ENCODE data around the gene LEF1.

LEF1 gene

DNA sequence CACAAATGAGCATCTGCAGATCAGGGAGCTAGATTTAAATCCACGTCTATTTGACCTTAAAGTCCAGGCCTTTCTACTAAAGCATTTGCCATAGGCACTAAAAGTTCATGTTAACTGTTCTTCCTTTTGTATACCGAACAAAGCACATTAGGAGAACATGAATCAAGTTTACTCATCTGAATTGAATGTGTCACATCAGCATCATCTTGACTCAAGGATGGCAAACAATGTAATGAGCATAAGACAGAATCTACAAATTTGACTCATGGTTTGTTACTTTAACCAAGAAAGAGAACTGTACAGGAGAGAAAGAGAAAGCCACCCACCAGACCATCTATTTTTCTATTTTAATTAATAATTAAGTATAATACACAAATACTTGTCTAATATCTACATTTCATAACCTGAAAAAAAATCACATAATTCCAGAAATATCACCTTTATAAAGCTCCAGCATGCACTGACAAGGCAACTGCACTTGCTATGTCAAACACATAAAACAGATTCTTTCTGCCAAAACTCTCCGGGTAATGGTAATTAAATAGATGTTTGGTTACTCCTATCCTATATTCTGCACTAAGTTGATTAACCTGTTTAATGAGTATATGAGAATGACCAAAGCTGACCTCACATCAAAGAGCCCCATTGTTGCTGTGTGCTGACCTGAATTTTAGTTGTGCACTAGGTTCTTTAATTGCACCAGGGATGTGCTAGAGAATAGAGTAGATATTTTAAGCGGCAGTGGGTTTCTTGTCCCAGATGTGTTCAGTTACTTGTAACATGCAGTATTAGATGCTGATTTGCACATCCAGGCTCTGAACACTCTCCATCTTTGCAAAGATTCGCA, 42.5 kb upstream of the LEF1 start:
- ChIA-PET POLR2A (no interaction called here), CTCF (no interaction called here)
- DNase-seq (ENCODE audit: extremely low spot score) = no peak
- TF ChIP-seq FOXA1 (IDR thresholded peaks at IDR 0.05) (no peak), FOXM1 (IDR thresholded peaks at IDR 0.05; ENCODE audit: borderline replicate concordance) (no peak)
- TF ChIP-seq, protein P1, sequence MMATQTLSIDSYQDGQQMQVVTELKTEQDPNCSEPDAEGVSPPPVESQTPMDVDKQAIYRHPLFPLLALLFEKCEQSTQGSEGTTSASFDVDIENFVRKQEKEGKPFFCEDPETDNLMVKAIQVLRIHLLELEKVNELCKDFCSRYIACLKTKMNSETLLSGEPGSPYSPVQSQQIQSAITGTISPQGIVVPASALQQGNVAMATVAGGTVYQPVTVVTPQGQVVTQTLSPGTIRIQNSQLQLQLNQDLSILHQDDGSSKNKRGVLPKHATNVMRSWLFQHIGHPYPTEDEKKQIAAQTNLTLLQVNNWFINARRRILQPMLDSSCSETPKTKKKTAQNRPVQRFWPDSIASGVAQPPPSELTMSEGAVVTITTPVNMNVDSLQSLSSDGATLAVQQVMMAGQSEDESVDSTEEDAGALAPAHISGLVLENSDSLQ (IDR thresholded peaks at IDR 0.05) = no peak

DNA sequence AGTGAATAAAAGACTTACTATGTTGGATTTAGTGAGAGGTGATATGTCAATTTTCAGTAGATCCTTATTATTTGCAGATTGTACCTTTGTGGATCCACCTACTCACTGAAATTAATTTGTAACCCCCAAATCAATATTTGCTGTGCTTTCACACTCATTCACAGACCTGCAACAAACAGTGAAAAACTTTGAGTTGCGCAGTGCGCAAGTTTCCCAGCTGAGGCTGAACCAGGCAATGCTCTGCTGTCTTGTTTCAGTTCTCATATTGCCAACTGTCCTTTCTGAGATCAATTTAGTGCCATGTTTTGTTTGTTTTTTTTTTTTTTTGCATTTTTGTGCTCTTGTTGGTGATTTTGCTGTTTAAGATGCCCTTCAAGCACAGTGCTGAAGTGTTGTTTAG, 40.8 kb upstream of the LEF1 start:
- no peak for TF ChIP-seq LEF1 (IDR thresholded peaks at IDR 0.05; ENCODE audit: borderline replicate concordance)
- TF ChIP-seq ELF4 (IDR thresholded peaks at IDR 0.05) = no peak
- TF ChIP-seq BHLHE40 (IDR thresholded peaks at IDR 0.05; ENCODE audit: borderline replicate concordance) = no peak
- TF ChIP-seq HDGF (IDR thresholded peaks at IDR 0.05; ENCODE audit: borderline replicate concordance) = no peak
- no peak for TF ChIP-seq FOXK2 (IDR thresholded peaks at IDR 0.05)
- no peak for TF ChIP-seq ARNT (IDR thresholded peaks at IDR 0.05)
- no peak for TF ChIP-seq SP1 (IDR thresholded peaks at IDR 0.05)
- TF ChIP-seq CTBP1 (IDR thresholded peaks at IDR 0.05; ENCODE audit: borderline replicate concordance) = no peak
- TF ChIP-seq ZNF384 (IDR thresholded peaks at IDR 0.05) = no peak
- no peak for TF ChIP-seq TARDBP (IDR thresholded peaks at IDR 0.05)
- TF ChIP-seq FOXA1 (IDR thresholded peaks at IDR 0.05) = no peak
- TF ChIP-seq, protein P1 (IDR thresholded peaks at IDR 0.05) = no peak
- TF ChIP-seq L3MBTL2 (conservative IDR thresholded peaks at IDR 0.05) = no peak
- no peak for TF ChIP-seq FOXM1 (IDR thresholded peaks at IDR 0.05; ENCODE audit: borderline replicate concordance)
- no peak for TF ChIP-seq SUZ12 (IDR thresholded peaks at IDR 0.05)
- no peak for TF ChIP-seq NFRKB (IDR thresholded peaks at IDR 0.05)
- ChIA-PET CTCF (no interaction called here), POLR2A (no interaction called here)
- no peak for DNase-seq (ENCODE audit: extremely low spot score)

DNA sequence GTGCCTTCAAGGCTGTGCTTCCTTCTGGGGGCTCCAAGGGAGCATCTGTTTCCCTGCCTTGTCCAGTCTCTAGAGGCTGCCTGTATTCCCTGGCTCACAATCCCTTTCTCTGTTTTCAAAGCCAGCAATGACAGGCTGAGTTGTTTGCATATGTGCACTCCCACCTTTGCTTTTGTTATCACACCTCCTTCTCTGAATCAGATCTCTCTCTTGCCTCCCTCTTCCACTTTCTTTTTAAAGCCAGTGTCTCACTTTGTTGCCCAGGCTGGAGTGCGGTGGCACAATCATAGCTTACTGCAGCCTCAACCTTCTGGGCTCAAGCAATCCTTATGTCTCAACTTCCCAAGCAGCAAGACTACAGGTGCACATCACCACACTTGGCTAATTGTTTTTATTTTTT, 37.1 kb upstream of the LEF1 start:
- TF ChIP-seq, protein P1 (IDR thresholded peaks at IDR 0.05) = no peak
- no peak for TF ChIP-seq HDGF (IDR thresholded peaks at IDR 0.05; ENCODE audit: borderline replicate concordance)
- TF ChIP-seq FOXK2 (IDR thresholded peaks at IDR 0.05) = no peak
- TF ChIP-seq NFRKB (IDR thresholded peaks at IDR 0.05) = no peak
- no peak for TF ChIP-seq TARDBP (IDR thresholded peaks at IDR 0.05)
- no peak for TF ChIP-seq L3MBTL2 (conservative IDR thresholded peaks at IDR 0.05)
- no peak for TF ChIP-seq FOXM1 (IDR thresholded peaks at IDR 0.05; ENCODE audit: borderline replicate concordance)
- TF ChIP-seq ZNF384 (IDR thresholded peaks at IDR 0.05) = no peak
- TF ChIP-seq LEF1 (IDR thresholded peaks at IDR 0.05; ENCODE audit: borderline replicate concordance) = no peak
- TF ChIP-seq SUZ12 (IDR thresholded peaks at IDR 0.05) = no peak
- TF ChIP-seq SP1 (IDR thresholded peaks at IDR 0.05) = no peak
- TF ChIP-seq BHLHE40 (IDR thresholded peaks at IDR 0.05; ENCODE audit: borderline replicate concordance) = no peak
- no peak for TF ChIP-seq ARNT (IDR thresholded peaks at IDR 0.05)
- ChIA-PET CTCF (no interaction called here), POLR2A (no interaction called here)
- no peak for DNase-seq (ENCODE audit: extremely low spot score)

DNA sequence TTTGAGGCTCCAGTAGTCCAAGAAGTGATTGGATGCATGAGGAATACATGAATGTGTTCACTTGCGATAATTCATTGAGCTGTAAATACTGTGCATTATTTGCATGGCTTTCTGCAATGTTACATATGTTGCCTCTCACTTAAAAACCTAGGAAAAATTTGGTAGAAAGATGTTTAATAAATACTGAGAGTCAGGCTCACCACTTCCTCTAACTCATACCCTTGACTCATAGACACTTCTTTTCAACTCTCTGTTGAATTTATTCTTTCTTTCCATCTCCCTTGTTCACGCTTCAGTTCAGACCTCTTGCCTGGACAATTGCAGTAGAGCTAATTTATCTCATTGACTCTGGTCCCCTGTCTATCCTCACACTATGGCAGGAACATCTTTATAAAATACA, 35.8 kb upstream of the LEF1 start:
- TF ChIP-seq FOXM1 (IDR thresholded peaks at IDR 0.05; ENCODE audit: borderline replicate concordance) (no peak), ZNF384 (IDR thresholded peaks at IDR 0.05) (no peak), TARDBP (IDR thresholded peaks at IDR 0.05) (no peak), HDGF (IDR thresholded peaks at IDR 0.05; ENCODE audit: borderline replicate concordance) (no peak), BHLHE40 (IDR thresholded peaks at IDR 0.05; ENCODE audit: borderline replicate concordance) (no peak), NFRKB (IDR thresholded peaks at IDR 0.05) (no peak)
- POLR2A ChIA-PET = no interaction called here
- CTCF ChIA-PET = no interaction called here
- no peak for DNase-seq (ENCODE audit: extremely low spot score)

DNA sequence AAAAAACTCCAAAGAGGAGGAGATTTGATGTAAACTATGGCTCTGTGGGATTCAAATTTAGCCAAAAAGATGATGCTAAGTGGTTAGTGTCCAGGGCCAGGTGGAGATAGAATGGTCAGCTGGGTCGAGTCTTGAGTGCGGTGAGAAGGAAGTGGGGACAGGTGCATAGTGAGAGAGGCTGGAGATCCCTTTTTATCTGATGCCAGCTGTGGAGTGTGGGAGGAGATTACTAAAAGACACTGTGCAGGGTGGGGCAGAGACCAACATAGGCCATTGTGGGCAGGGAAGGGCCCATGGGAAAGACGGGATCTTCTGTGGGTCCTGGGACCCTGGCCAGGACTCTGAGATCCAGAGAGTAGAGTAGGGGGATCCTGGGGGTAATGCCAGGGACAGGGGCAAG, 34.6 kb upstream of the LEF1 start:
- ChIA-PET CTCF (interaction anchor here (0.6 kb wide), 1 partner anchor 757 kb away, joined by 3 read pairs; no protein-coding TSS in a partner anchor), POLR2A (no interaction called here)
- DNase-seq (ENCODE audit: extremely low spot score) = no peak
- no peak for TF ChIP-seq HDGF (IDR thresholded peaks at IDR 0.05; ENCODE audit: borderline replicate concordance)
- TF ChIP-seq ZNF384 (IDR thresholded peaks at IDR 0.05) = no peak
- TF ChIP-seq LEF1 (IDR thresholded peaks at IDR 0.05; ENCODE audit: borderline replicate concordance) = no peak
- no peak for TF ChIP-seq ELF4 (IDR thresholded peaks at IDR 0.05)
- no peak for TF ChIP-seq ARNT (IDR thresholded peaks at IDR 0.05)

DNA sequence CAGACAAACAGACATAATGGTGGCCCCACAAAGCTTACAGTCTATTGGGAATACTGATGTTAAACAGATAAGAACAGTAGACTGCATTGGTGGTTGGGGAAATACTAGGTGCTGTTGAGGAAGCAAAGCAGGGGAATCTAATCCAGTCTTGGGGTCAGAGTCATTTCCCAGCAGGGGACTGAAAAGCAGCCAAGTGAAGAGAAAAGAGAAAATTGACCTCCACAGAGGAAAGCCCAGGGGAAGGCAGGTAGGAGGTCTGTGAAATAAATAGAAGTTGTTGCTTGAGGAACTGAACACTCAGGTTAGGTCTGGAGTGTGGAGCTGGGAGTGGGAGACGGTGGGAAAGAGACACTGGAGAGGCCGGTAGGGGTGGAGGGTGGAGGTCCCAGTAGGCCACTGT, 33.0 kb upstream of the LEF1 start:
- ChIA-PET CTCF (no interaction called here), POLR2A (no interaction called here)
- TF ChIP-seq FOXK2 (IDR thresholded peaks at IDR 0.05) (no peak), NFRKB (IDR thresholded peaks at IDR 0.05) (no peak), ZNF384 (IDR thresholded peaks at IDR 0.05) (no peak), BHLHE40 (IDR thresholded peaks at IDR 0.05; ENCODE audit: borderline replicate concordance) (no peak), CTBP1 (IDR thresholded peaks at IDR 0.05; ENCODE audit: borderline replicate concordance) (no peak), SP1 (IDR thresholded peaks at IDR 0.05) (no peak), HDGF (IDR thresholded peaks at IDR 0.05; ENCODE audit: borderline replicate concordance) (no peak), LEF1 (IDR thresholded peaks at IDR 0.05; ENCODE audit: borderline replicate concordance) (no peak), TARDBP (IDR thresholded peaks at IDR 0.05) (no peak), FOXM1 (IDR thresholded peaks at IDR 0.05; ENCODE audit: borderline replicate concordance) (no peak), SUZ12 (IDR thresholded peaks at IDR 0.05) (no peak), ARNT (IDR thresholded peaks at IDR 0.05) (no peak), L3MBTL2 (conservative IDR thresholded peaks at IDR 0.05) (no peak), FOXA1 (IDR thresholded peaks at IDR 0.05) (no peak), ELF4 (IDR thresholded peaks at IDR 0.05) (no peak)
- TF ChIP-seq, protein P1 (IDR thresholded peaks at IDR 0.05) = no peak
- no peak for DNase-seq (ENCODE audit: extremely low spot score)

Data from HEK293T (cell line).